HCT116 (cell line): Measurements from ENCODE around the gene SLC4A2. TPM values are rescaled to one million over a fixed set of nuclear protein-coding genes. Genes with fewer than 3 reads are reported as not detected.

Source experiments
- ATAC-seq: fragments of 200-7000 bp; cut with Tn5 transposase; 2 replicates; pipeline ENCODE4 v1.9.1; 2020; ENCODE audit warnings: mild to moderate bottlenecking, moderate library complexity
- BruUV-seq: library from RNA; stranded (reverse); fragments of 400-500 nt; replicated peaks from 2 replicates; lab custom pipeline; 2021; lab: Mats Ljungman, UMichigan
- CTCF ChIA-PET: fragments of 300-600 bp; sonication (Branson Sonifier 250); formaldehyde crosslinking; loops from one replicate; lab custom pipeline; 2021; ENCODE audit warnings: antibody characterized with exemption; lab: Charles Lee
- POLR2A ChIA-PET: fragments of 300-600, 350-600 bp; sonication (Branson Sonifier 250); formaldehyde crosslinking; loops from one replicate; lab custom pipeline; 2021; ENCODE audit warnings: antibody characterized with exemption; lab: Charles Lee
- RAD21 ChIA-PET, 2 experiments: fragments of 300-600 bp; sonication (Branson Sonifier 250); formaldehyde crosslinking; loops; one replicate each; lab custom pipeline; 2023; ENCODE audit warnings: low total read pairs in 2 of 2; ENCODE audit not compliant: uncharacterized antibody in 2 of 2, unreplicated experiment in 2 of 2, low non-redundant PET in 1 of 2; lab: Charles Lee
- DNase-seq: peaks from one replicate; pipeline ENCODE4 v3.0.0-alpha.2; 2010; ENCODE audit warnings: low read depth, low spot score
- H2AFZ ChIP-seq: fragments of 200-600 bp; shearing (Covaris generic), sonication (generic); 2 replicates; pipeline ENCODE4 v1.6.1; 2017; ENCODE audit warnings: low read depth, mixed run types, mixed read lengths, antibody characterized with exemption, low read length; ENCODE audit not compliant: poor library complexity, severe bottlenecking
- H3K27ac ChIP-seq: 2 replicates; pipeline ENCODE4 v1.5.1; 2012; ENCODE audit warnings: low read depth, low read length
- H3K27me3 ChIP-seq: fragments of 200-600 bp; sonication (generic); 2 replicates; pipeline ENCODE4 v1.6.1; 2016; ENCODE audit warnings: mixed run types, low read length, mixed read lengths; ENCODE audit not compliant: insufficient read depth
- H3K36me3 ChIP-seq, 2 experiments: fragments of 200-500 bp in 1 of 2; fragments of 200-600 bp in 1 of 2; sonication (Bioruptor generic) in 1 of 2; sonication (generic) in 1 of 2; 2 replicates each; pipeline versions ENCODE4 v1.5.1 to v1.6.1; 2014 to 2016; ENCODE audit warnings: low read length in 2 of 2, inconsistent platforms in 1 of 2, mixed read lengths in 1 of 2, mixed run types in 1 of 2; ENCODE audit not compliant: insufficient read depth in 2 of 2, control insufficient read depth in 1 of 2
- H3K4me1 ChIP-seq, 2 experiments: fragments of 200-600 bp in 1 of 2; sonication (generic) in 1 of 2; 2 replicates each; pipeline versions ENCODE4 v1.5.1 to v1.6.1; 2012 to 2017; ENCODE audit warnings: low read length in 2 of 2, inconsistent platforms in 1 of 2, mild to moderate bottlenecking in 1 of 2, mixed read lengths in 1 of 2, mixed run types in 1 of 2, moderate library complexity in 1 of 2; ENCODE audit not compliant: insufficient read depth in 2 of 2, control insufficient read depth in 1 of 2
- H3K4me2 ChIP-seq: fragments of 200-600 bp; sonication (generic); 2 replicates; pipeline ENCODE4 v1.6.1; 2017; ENCODE audit warnings: mixed run types, low read length, mixed read lengths
- H3K4me3 ChIP-seq, 2 experiments: fragments of 200-600 bp in 1 of 2; sonication (generic) in 1 of 2; replicated peaks in 1 of 2; 2 replicates each; pipeline ENCODE4 v1.5.1; 2011 to 2016; ENCODE audit warnings: low read length in 2 of 2, control low read depth in 1 of 2, low read depth in 1 of 2, mild to moderate bottlenecking in 1 of 2, mixed read lengths in 1 of 2, mixed run types in 1 of 2
- H3K79me2 ChIP-seq: fragments of 200-600 bp; sonication (generic); 2 replicates; pipeline ENCODE4 v1.6.1; 2017; ENCODE audit warnings: mild to moderate bottlenecking, mixed run types, low read length, moderate library complexity, mixed read lengths; ENCODE audit not compliant: insufficient read depth
- H3K9ac ChIP-seq: fragments of 200-600 bp; sonication (generic); 2 replicates; pipeline ENCODE4 v1.6.1; 2016; ENCODE audit warnings: low read length, mixed read lengths
- H3K9me2 ChIP-seq: fragments of 200-600 bp; sonication (generic), shearing (Covaris generic); 2 replicates; pipeline ENCODE4 v1.6.1; 2017; ENCODE audit warnings: mixed run types, mild to moderate bottlenecking, moderate library complexity; ENCODE audit not compliant: insufficient read depth
- H3K9me3 ChIP-seq, 2 experiments: fragments of 200-500 bp in 1 of 2; fragments of 200-600 bp in 1 of 2; sonication (Bioruptor generic) in 1 of 2; sonication (generic) in 1 of 2; 2 replicates each; pipeline ENCODE4 v1.6.1; 2014 to 2017; ENCODE audit warnings: low read length in 2 of 2, mixed read lengths in 2 of 2, inconsistent platforms in 1 of 2, low read depth in 1 of 2, mild to moderate bottlenecking in 1 of 2, mixed run types in 1 of 2, moderate library complexity in 1 of 2; ENCODE audit not compliant: control insufficient read depth in 1 of 2, insufficient read depth in 1 of 2
- H4K20me1 ChIP-seq: fragments of 200-600 bp; sonication (generic), shearing (Covaris generic); 2 replicates; pipeline ENCODE4 v1.6.1; 2017; ENCODE audit warnings: mixed run types, mild to moderate bottlenecking, moderate library complexity; ENCODE audit not compliant: insufficient read depth
- CEBPB ChIP-seq: IDR thresholded peaks from 2 replicates; pipeline ENCODE4 v1.6.1; 2012; ENCODE audit warnings: low read depth
- ELF1 ChIP-seq: IDR thresholded peaks from 2 replicates; pipeline ENCODE4 v1.6.1; 2012; ENCODE audit warnings: low read depth, borderline replicate concordance
- EZH2phosphoT487 ChIP-seq: fragments of 200-600 bp; IDR thresholded peaks from 2 replicates; pipeline ENCODE4 v1.6.1; 2018; ENCODE audit warnings: antibody characterized with exemption, borderline replicate concordance
- FOSL1 ChIP-seq: IDR thresholded peaks from 2 replicates; pipeline ENCODE4 v1.6.1; 2012; ENCODE audit warnings: low read depth
- POLR2A ChIP-seq: IDR thresholded peaks from 2 replicates; pipeline ENCODE4 v1.7.0; 2011; ENCODE audit warnings: borderline replicate concordance; ENCODE audit not compliant: insufficient read depth, insufficient read length; ENCODE audit errors: extremely low read depth
- POLR2AphosphoS5 ChIP-seq: IDR thresholded peaks from 2 replicates; pipeline ENCODE4 v1.6.1; 2011; ENCODE audit warnings: mild to moderate bottlenecking, low read depth, low read length, moderate library complexity
- SRF ChIP-seq: IDR thresholded peaks from 2 replicates; pipeline ENCODE4 v1.6.1; 2012; ENCODE audit warnings: low read depth
- ZNF274 ChIP-seq: fragments of 200-500 bp; sonication (Bioruptor generic); IDR thresholded peaks from 2 replicates; pipeline ENCODE4 v1.6.1; 2014; ENCODE audit warnings: mild to moderate bottlenecking, low read depth, low read length, inconsistent platforms
- intact Hi-C: fragments of 100-400 bp; cut with micrococcal nuclease; formaldehyde crosslinking; loops from 2 replicates; pipeline ENCODE4 v1.10.0; 2022
- total RNA-seq: library from RNA; stranded (reverse); gene quantifications from one replicate; pipeline ENCODE4 v1.2.1, GENCODE V29; 2021; ENCODE audit not compliant: unreplicated experiment

SLC4A2 gene
- total RNA-seq, 1 experiment from 2014 or later = 240 TPM

GRCh38 chr7:151069841-151070573 is 10.6 kb downstream of the SLC4A2 start:
- no peak for ATAC-seq
- Histone ChIP-seq H3K4me2 (no peak overlapping the region), H3K9ac (no peak overlapping the region), H3K27me3 (no peaks in the 10 kb centered on the region), H3K36me3 (peaks cover 54 to 59% of the 10 kb centered on the region in 2 experiments; a peak in 3 of 4 replicates), H3K9me2 (no peaks in the 10 kb centered on the region), H3K9me3 (no peaks in the 10 kb centered on the region), H2AFZ (no peak overlapping the region), H3K79me2 (peaks cover 29% of the 10 kb centered on the region), H3K27ac (no peak overlapping the region), H3K4me1 (no peaks in the 10 kb centered on the region), H3K4me3 (no peak overlapping the region), H4K20me1 (no peaks in the 10 kb centered on the region)
- no TSS peak for BruUV-seq
- ChIA-PET POLR2A (no interaction called here), CTCF (no interaction called here), RAD21 (no interaction called here)
- no peak for TF ChIP-seq FOSL1
- TF ChIP-seq ELF1 = no peak
- no peak for TF ChIP-seq POLR2A
- no peak for TF ChIP-seq ZNF274
- no peak for TF ChIP-seq POLR2AphosphoS5
- no peak for DNase-seq
- intact Hi-C loops = no loop called here

DNA sequence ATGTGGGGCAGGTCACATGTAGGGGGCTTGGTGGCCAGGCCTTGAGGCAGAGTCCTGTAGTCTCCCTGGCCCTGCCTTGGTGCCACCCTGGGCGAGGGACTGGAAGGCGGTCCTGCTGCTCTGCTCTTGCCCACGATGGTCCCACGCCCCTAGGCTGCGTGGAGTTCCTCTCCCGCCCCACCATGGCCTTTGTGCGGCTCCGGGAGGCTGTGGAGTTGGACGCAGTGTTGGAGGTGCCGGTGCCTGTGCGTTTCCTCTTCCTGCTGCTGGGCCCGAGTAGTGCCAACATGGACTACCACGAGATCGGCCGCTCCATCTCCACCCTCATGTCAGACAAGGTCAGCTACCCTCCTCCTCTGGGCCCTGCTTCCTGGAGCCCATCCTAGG is 11.2 kb downstream of the SLC4A2 start:
- Histone ChIP-seq H3K79me2 (peaks cover 23% of the 10 kb centered on the region; the same call in 1 of the 2 replicates), H3K9me2 (no peaks in the 10 kb centered on the region), H3K9me3 (no peaks in the 10 kb centered on the region), H3K4me3 (no peak overlapping the region), H3K36me3 (peaks cover 54 to 57% of the 10 kb centered on the region in 2 experiments; a peak in 3 of 4 replicates), H3K9ac (no peak overlapping the region), H3K27ac (no peak overlapping the region), H4K20me1 (no peaks in the 10 kb centered on the region), H3K27me3 (no peaks in the 10 kb centered on the region), H3K4me2 (no peak overlapping the region), H3K4me1 (no peaks in the 10 kb centered on the region), H2AFZ (no peak overlapping the region)
- BruUV-seq = no TSS peak
- ChIA-PET POLR2A (no interaction called here), RAD21 (no interaction called here), CTCF (no interaction called here)
- DNase-seq (no peak), ATAC-seq (no peak)
- intact Hi-C loops = no loop called here
- no peak for TF ChIP-seq SRF
- no peak for TF ChIP-seq EZH2phosphoT487
- no peak for TF ChIP-seq CEBPB
